Activated naive CD4-positive, alpha-beta T cell treated with anti-CD3 and anti-CD28 coated beads, Interleukin-2, amount 50 U/mL, for 24 hours (primary cell): ENCODE data around the gene RASSF10.

ENCODE experiments used
- H3K27ac Mint-ChIP-seq: one replicate; pipeline ENCODE4 v1.8.0; 2021; ENCODE audit warnings: mild to moderate bottlenecking, mixed read lengths
- H3K27me3 Mint-ChIP-seq: one replicate; pipeline ENCODE4 v1.8.0; 2021; ENCODE audit warnings: mixed read lengths
- H3K36me3 Mint-ChIP-seq: one replicate; pipeline ENCODE4 v1.8.0; 2021; ENCODE audit warnings: mixed read lengths
- H3K4me1 Mint-ChIP-seq: one replicate; pipeline ENCODE4 v1.8.0; 2021; ENCODE audit warnings: mixed read lengths
- H3K4me3 Mint-ChIP-seq: one replicate; pipeline ENCODE4 v1.8.0; 2021; ENCODE audit warnings: mild to moderate bottlenecking, mixed read lengths
- H3K9me3 Mint-ChIP-seq: one replicate; pipeline ENCODE4 v1.8.0; 2021; ENCODE audit warnings: mixed read lengths

Gene RASSF10

GRCh38 chr11:13008625-13009475, at the start of gene RASSF10:
RASSF10 (plus strand) TSS chr11:13009316; CDS start chr11:13009577, 261 bp downstream.
- Mint-ChIP-seq H3K4me1 (no peaks in the 10 kb centered on the region), H3K27me3 (peaks cover 42% of the 10 kb centered on the region), H3K36me3 (no peaks in the 10 kb centered on the region), H3K9me3 (no peaks in the 10 kb centered on the region), H3K4me3 (no peak within 1 kb of the TSS), H3K27ac (no peak within 1 kb of the TSS)

DNA sequence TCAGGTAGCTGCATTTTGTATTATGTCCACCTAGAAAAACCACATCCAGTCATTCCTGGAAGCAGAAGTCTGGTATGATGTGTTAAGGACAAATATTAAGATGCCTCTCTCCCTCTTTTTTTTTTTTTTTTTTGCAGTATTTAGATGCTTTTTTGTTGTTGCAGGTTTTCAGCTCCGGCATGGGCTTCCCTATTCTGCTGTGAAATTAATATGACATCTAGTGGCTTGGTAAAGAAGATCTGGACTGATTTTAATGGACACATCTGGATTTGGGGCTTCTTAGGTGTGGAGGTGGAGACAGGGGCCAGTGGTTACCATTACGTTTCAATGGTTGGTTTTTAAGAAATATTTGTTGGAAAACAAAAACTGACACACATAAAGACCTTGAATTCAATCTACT, 47.5 kb upstream of the RASSF10 start:
- Mint-ChIP-seq H3K36me3 (no peaks in the 10 kb centered on the region), H3K9me3 (no peaks in the 10 kb centered on the region), H3K27ac (no peak overlapping the region), H3K4me3 (no peak overlapping the region), H3K4me1 (no peaks in the 10 kb centered on the region), H3K27me3 (peaks cover 18% of the 10 kb centered on the region)

- H3K27me3 Mint-ChIP-seq = peaks cover 21% of the 10 kb centered on the region
- H3K4me3 Mint-ChIP-seq = no peak overlapping the region
- no peaks in the 10 kb centered on the region for H3K36me3 Mint-ChIP-seq
- H3K9me3 Mint-ChIP-seq = no peaks in the 10 kb centered on the region
- H3K27ac Mint-ChIP-seq = no peak overlapping the region
- H3K4me1 Mint-ChIP-seq = no peaks in the 10 kb centered on the region
Measured at GRCh38 chr11:12962306-12962705, 46.8 kb upstream of the RASSF10 start.

- peaks cover 21% of the 10 kb centered on the region for H3K27me3 Mint-ChIP-seq
- no peaks in the 10 kb centered on the region for H3K9me3 Mint-ChIP-seq
- H3K4me1 Mint-ChIP-seq = no peaks in the 10 kb centered on the region
- no peaks in the 10 kb centered on the region for H3K36me3 Mint-ChIP-seq
- no peak overlapping the region for H3K4me3 Mint-ChIP-seq
- no peak overlapping the region for H3K27ac Mint-ChIP-seq
Measured at GRCh38 chr11:12963051-12963450, 46.1 kb upstream of the RASSF10 start.

GRCh38 chr11:12963792-12964536, 45.2 kb upstream of the RASSF10 start:
- Mint-ChIP-seq H3K4me1 (no peaks in the 10 kb centered on the region), H3K27me3 (peaks cover 21% of the 10 kb centered on the region), H3K9me3 (no peaks in the 10 kb centered on the region), H3K4me3 (no peak overlapping the region), H3K36me3 (no peaks in the 10 kb centered on the region), H3K27ac (no peak overlapping the region)

- no peaks in the 10 kb centered on the region for H3K4me1 Mint-ChIP-seq
- no peak overlapping the region for H3K27ac Mint-ChIP-seq
- no peak overlapping the region for H3K4me3 Mint-ChIP-seq
- no peaks in the 10 kb centered on the region for H3K36me3 Mint-ChIP-seq
- H3K27me3 Mint-ChIP-seq = peaks cover 21% of the 10 kb centered on the region
- H3K9me3 Mint-ChIP-seq = no peaks in the 10 kb centered on the region
Measured at GRCh38 chr11:12964650-12965049, 44.5 kb upstream of the RASSF10 start.

GRCh38 chr11:12966002-12966401, 43.1 kb upstream of the RASSF10 start:
- no peaks in the 10 kb centered on the region for H3K4me1 Mint-ChIP-seq
- H3K36me3 Mint-ChIP-seq = no peaks in the 10 kb centered on the region
- H3K27ac Mint-ChIP-seq = no peak overlapping the region
- no peak overlapping the region for H3K4me3 Mint-ChIP-seq
- no peaks in the 10 kb centered on the region for H3K9me3 Mint-ChIP-seq
- peaks cover 19% of the 10 kb centered on the region for H3K27me3 Mint-ChIP-seq

- Mint-ChIP-seq H3K36me3 (no peaks in the 10 kb centered on the region), H3K4me3 (no peak overlapping the region), H3K27me3 (peaks cover 11% of the 10 kb centered on the region), H3K9me3 (no peaks in the 10 kb centered on the region), H3K4me1 (no peaks in the 10 kb centered on the region), H3K27ac (no peak overlapping the region)
Measured at GRCh38 chr11:12968101-12968500, 41.0 kb upstream of the RASSF10 start.

- Mint-ChIP-seq H3K4me3 (no peak overlapping the region), H3K36me3 (no peaks in the 10 kb centered on the region), H3K9me3 (no peaks in the 10 kb centered on the region), H3K27me3 (peaks cover 11% of the 10 kb centered on the region), H3K27ac (no peak overlapping the region), H3K4me1 (no peaks in the 10 kb centered on the region)
Measured at GRCh38 chr11:12968826-12969225, 40.3 kb upstream of the RASSF10 start.

DNA sequence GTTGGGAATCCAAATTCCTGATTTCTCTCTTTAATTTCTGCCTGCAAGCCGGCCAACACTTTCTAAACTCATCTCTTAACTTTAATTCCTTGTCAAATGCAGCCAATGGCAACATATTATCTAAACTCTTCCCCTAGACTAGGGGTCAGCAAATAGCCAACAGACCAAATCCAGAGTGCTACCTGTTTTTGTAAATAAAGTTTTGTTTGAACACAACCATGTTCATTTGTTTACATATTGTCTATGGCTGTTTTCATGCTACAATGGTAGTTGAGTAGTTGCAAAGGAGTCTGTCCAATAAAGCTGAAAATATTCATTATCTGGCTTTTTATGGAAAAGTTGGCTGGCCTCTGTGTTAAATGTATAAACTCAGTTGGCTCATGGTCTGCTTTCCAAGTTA, 37.2 kb upstream of the RASSF10 start:
- Mint-ChIP-seq H3K36me3 (no peaks in the 10 kb centered on the region), H3K27ac (no peak overlapping the region), H3K27me3 (peaks cover 6% of the 10 kb centered on the region), H3K9me3 (no peaks in the 10 kb centered on the region), H3K4me3 (no peak overlapping the region), H3K4me1 (no peaks in the 10 kb centered on the region)

- Mint-ChIP-seq H3K27ac (no peak overlapping the region), H3K4me3 (no peak overlapping the region), H3K36me3 (no peaks in the 10 kb centered on the region), H3K9me3 (no peaks in the 10 kb centered on the region), H3K4me1 (no peaks in the 10 kb centered on the region), H3K27me3 (peaks cover 9% of the 10 kb centered on the region)
Measured at GRCh38 chr11:12973528-12974181, 35.5 kb upstream of the RASSF10 start.

DNA sequence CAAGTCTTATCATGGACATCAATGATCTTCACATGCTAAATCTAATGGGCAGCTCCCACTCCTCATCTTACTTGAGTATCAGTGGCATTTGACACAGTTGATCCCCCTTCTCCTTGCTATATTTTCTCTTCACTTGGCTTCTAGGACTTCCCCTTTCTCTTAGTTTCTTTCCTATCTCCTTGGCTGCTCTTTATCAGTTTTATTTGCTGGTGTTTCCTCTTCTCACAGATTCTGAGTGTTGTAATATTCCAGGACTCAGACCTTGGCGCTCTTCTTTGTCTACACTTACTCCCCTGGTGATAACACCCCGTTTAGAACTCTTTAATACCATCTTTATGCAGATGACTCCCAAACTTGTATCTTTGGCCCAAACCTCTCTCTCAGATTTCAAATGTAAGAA, 33.9 kb upstream of the RASSF10 start:
- H3K27ac Mint-ChIP-seq = no peak overlapping the region
- no peak overlapping the region for H3K4me3 Mint-ChIP-seq
- no peaks in the 10 kb centered on the region for H3K9me3 Mint-ChIP-seq
- no peaks in the 10 kb centered on the region for H3K4me1 Mint-ChIP-seq
- H3K36me3 Mint-ChIP-seq = no peaks in the 10 kb centered on the region
- peaks cover 9% of the 10 kb centered on the region for H3K27me3 Mint-ChIP-seq

DNA sequence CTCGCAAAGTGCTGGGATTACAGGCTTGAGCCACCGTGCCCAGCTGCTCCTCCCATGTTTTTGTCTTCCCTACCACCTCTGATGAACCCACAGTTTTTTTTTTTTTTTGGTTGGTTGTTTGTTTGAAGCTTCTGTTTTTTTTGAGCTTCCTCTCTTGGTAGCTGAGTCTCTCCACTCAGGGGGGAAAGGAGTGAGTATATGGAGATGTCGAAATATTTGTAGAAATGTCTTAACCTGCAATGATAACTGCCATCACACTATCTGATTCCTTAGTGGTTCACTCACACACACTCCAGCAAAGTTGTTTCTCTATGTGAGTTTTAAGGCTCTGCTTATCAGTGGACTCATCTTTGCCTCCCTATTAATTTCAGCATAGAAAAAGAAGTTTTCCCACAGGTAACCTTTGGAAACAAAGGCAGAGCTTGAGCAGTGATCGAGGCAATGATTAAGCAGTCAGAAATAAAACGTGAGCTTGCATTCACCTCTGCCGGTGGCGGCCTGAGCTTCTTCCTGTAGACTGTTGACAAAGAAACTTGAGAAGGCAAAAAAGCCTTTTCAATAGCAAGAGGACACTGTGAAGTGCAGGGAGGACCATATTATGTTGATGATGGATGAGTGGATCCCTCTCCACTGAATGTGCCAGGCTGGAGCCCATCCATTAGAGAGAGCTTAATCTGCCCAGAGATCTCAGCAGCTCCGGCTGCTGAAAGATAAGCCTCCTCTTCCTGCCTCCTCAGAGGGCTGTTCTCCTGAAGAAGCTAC, 29.0 kb upstream of the RASSF10 start:
- Mint-ChIP-seq H3K27me3 (peaks cover 11% of the 10 kb centered on the region), H3K36me3 (no peaks in the 10 kb centered on the region), H3K27ac (no peak overlapping the region)

DNA sequence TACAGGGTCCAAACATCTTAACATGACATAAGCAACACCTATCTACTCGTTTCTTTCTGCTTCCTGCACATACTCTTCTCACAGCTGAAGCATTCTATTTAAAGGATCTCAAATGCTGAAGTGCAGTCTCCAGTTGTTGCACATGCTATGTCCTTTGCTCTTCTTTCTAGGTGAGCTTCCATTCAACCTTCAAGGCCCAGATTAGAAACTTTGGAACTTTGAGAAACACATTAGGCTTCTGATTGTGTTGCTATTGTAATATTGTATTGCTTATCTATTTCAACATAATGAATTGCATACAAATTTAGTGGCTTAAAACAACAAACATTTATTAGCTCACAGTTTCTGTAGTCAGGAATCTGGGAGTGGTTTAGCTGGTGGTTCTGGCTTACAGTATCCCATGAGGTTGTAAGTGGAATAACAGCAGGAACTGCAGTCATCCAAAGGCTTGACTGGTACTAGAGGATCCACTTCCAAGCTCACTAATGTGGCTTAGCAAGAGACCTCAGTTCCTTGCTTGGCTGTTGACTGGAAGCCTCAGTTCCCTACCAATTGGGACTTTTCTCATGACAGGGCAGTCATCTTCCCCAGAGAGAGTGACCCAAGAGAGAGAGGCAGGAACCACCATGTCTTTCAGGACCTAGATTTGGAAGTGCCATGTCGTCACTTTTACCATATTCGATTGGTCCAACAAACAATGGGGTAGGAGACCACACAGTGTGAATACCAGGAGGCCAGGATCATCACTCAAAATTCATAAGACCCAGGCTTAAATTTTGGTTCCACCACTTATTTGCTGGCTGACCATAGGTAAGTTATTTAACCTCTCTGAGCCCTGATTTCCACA, 27.2 kb upstream of the RASSF10 start:
- no peaks in the 10 kb centered on the region for H3K9me3 Mint-ChIP-seq
- no peaks in the 10 kb centered on the region for H3K4me1 Mint-ChIP-seq
- no peak overlapping the region for H3K27ac Mint-ChIP-seq
- H3K4me3 Mint-ChIP-seq = no peak overlapping the region
- no peaks in the 10 kb centered on the region for H3K36me3 Mint-ChIP-seq
- peaks cover 23% of the 10 kb centered on the region for H3K27me3 Mint-ChIP-seq

More for the DNA sequence above, 29.0 kb upstream of the RASSF10 start:
- no peaks in the 10 kb centered on the region for H3K4me1 Mint-ChIP-seq
- H3K9me3 Mint-ChIP-seq = no peaks in the 10 kb centered on the region
- no peak overlapping the region for H3K4me3 Mint-ChIP-seq
